ENCODE results near the gene ASF1B.
A peak's percentile ranks its signal among the peaks of the same experiment; 100 is the strongest.

Gene ASF1B

GRCh38 chr19:14086098-14086497 lies 50.3 kb downstream of the ASF1B start:
- H3K4me1 Mint-ChIP-seq = peaks cover 36% of the 10 kb centered on the region
- H3K27ac Mint-ChIP-seq = no peak overlapping the region
- H3K36me3 Mint-ChIP-seq (ENCODE audit: low read depth) = peaks cover 28% of the 10 kb centered on the region
- H3K9me3 Mint-ChIP-seq = no peaks in the 10 kb centered on the region
- peaks cover 11% of the 10 kb centered on the region for H3K27me3 Mint-ChIP-seq (ENCODE audit: low read depth, poor library complexity)
- no peak for DNase-seq
- TF ChIP-seq CTCF (IDR thresholded peaks at IDR 0.05) = no peak
- H3K4me3 Mint-ChIP-seq = no peak overlapping the region

GRCh38 chr19:14085309-14085995 lies 50.9 kb downstream of the ASF1B start, which contains the start of gene C19orf67:
Gene C19orf67, minus strand, starts transcription at chr19:14085783. Its CDS starts 156 bp downstream, at chr19:14085627.
- H3K4me1 Mint-ChIP-seq = peaks cover 40% of the 10 kb centered on the region
- TF ChIP-seq CTCF (IDR thresholded peaks at IDR 0.05) = no peak

GRCh38 chr19:14082675-14082960 lies 53.8 kb downstream of the ASF1B start:
- Mint-ChIP-seq H3K9me3 (no peaks in the 10 kb centered on the region), H3K27ac (no peak overlapping the region), H3K4me3 (peak overlapping the region; percentile 93), H3K4me1 (peaks cover 25% of the 10 kb centered on the region), H3K36me3 (ENCODE audit: low read depth) (peaks cover 9% of the 10 kb centered on the region), H3K27me3 (ENCODE audit: low read depth, poor library complexity) (peaks cover 13% of the 10 kb centered on the region)
- no peak for DNase-seq
- TF ChIP-seq CTCF (IDR thresholded peaks at IDR 0.05) = no peak

More at GRCh38 chr19:14085309-14085995, 50.9 kb downstream of the ASF1B start, which contains the start of gene C19orf67:
- no peaks in the 10 kb centered on the region for H3K9me3 Mint-ChIP-seq
- no peak within 1 kb of the TSS for H3K27ac Mint-ChIP-seq
- peak within 1 kb of the TSS; percentile 48 for H3K4me3 Mint-ChIP-seq
- H3K27me3 Mint-ChIP-seq (ENCODE audit: low read depth, poor library complexity) = peaks cover 11% of the 10 kb centered on the region
- no peak for DNase-seq
- peaks cover 28% of the 10 kb centered on the region for H3K36me3 Mint-ChIP-seq (ENCODE audit: low read depth)

- no peak overlapping the region for H3K27ac Mint-ChIP-seq
- TF ChIP-seq CTCF (IDR thresholded peaks at IDR 0.05) = no peak
- peaks cover 25% of the 10 kb centered on the region for H3K4me1 Mint-ChIP-seq
- peaks cover 17% of the 10 kb centered on the region for H3K27me3 Mint-ChIP-seq (ENCODE audit: low read depth, poor library complexity)
- H3K4me3 Mint-ChIP-seq = peak overlapping the region; percentile 93
- DNase-seq = no peak
- peaks cover 6% of the 10 kb centered on the region for H3K36me3 Mint-ChIP-seq (ENCODE audit: low read depth)
- H3K9me3 Mint-ChIP-seq = no peaks in the 10 kb centered on the region
These were observed 54.4 kb downstream of the ASF1B start for GRCh38 chr19:14081797-14082674.

- Mint-ChIP-seq H3K27me3 (ENCODE audit: low read depth, poor library complexity) (peaks cover 16% of the 10 kb centered on the region), H3K9me3 (no peaks in the 10 kb centered on the region), H3K4me3 (peak overlapping the region; percentile 93), H3K36me3 (ENCODE audit: low read depth) (no peaks in the 10 kb centered on the region), H3K27ac (peak overlapping the region; percentile 36), H3K4me1 (peaks cover 25% of the 10 kb centered on the region)
- no peak for TF ChIP-seq CTCF (IDR thresholded peaks at IDR 0.05)
- peak; percentile 99 for DNase-seq
These were observed 55.2 kb downstream of the ASF1B start for GRCh38 chr19:14080887-14081796.

All from nephron progenitor cell (in vitro differentiated cells).